Keratinocyte (primary cell): ENCODE results near the gene MOCS3.

ENCODE experiments used
- EZH2 ChIP-seq: IDR thresholded peaks from one replicate; pipeline ENCODE4 v1.6.1; 2012; ENCODE audit warnings: inconsistent platforms, mild to moderate bottlenecking, low read length, moderate library complexity
- TF ChIP-seq, protein P1 (sequence below), 3 experiments: IDR thresholded peaks in 1 of 3; conservative IDR thresholded peaks in 1 of 3; optimal IDR thresholded peaks in 1 of 3; 2 replicates in 2 of 3; 3 replicates in 1 of 3; pipeline versions ENCODE3 to v1.5.1; 2011; ENCODE audit warnings: low read length in 3 of 3, mild to moderate bottlenecking in 3 of 3, moderate library complexity in 2 of 3, control low read depth in 1 of 3, inconsistent platforms in 1 of 3; ENCODE audit not compliant: insufficient read depth in 2 of 3; ENCODE audit errors: extremely low read depth in 1 of 3

DNA sequence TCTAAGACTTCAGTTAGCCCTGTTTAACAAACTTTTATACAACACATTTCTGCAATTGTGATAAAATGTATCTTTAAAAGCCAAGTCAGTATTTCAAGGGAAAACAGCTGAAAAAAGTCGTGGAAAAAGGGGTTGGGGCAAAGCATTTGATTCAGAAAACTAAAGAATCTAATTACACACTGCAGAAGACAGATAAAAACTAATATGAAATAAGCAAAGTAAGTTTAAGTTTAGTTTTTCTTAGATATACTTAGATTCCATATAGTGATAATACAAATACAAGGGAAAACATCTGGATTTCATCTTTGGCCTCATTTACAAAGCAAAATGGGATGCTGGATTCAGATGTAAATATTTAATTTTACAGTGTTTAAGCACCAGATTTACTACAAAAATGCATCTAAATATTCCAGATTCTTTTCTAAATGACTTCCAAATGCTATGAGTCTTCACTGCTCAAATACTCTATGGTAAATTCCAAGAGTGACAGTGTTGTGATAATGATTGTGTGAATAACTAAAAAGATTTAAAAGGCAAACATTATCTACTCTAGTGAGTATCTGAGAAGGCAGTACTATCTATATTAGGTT, 25.8 kb upstream of the MOCS3 start:
- TF ChIP-seq, protein P1, sequence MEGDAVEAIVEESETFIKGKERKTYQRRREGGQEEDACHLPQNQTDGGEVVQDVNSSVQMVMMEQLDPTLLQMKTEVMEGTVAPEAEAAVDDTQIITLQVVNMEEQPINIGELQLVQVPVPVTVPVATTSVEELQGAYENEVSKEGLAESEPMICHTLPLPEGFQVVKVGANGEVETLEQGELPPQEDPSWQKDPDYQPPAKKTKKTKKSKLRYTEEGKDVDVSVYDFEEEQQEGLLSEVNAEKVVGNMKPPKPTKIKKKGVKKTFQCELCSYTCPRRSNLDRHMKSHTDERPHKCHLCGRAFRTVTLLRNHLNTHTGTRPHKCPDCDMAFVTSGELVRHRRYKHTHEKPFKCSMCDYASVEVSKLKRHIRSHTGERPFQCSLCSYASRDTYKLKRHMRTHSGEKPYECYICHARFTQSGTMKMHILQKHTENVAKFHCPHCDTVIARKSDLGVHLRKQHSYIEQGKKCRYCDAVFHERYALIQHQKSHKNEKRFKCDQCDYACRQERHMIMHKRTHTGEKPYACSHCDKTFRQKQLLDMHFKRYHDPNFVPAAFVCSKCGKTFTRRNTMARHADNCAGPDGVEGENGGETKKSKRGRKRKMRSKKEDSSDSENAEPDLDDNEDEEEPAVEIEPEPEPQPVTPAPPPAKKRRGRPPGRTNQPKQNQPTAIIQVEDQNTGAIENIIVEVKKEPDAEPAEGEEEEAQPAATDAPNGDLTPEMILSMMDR (optimal IDR thresholded peaks at IDR 0.05 in 1 of 3, IDR thresholded peaks at IDR 0.05 in 1 of 3, conservative IDR thresholded peaks at IDR 0.05 in 1 of 3; ENCODE audit: extremely low read depth in 1 of 3, insufficient read depth in 2 of 3, low read length in 3 of 3), result no peak
- no peak for TF ChIP-seq EZH2
